Mucosa of stomach (tissue), 1 donor: ENCODE measurements around the gene UBR1.

Source experiments
- H3K27me3 ChIP-seq: one replicate; pipeline ENCODE4 v1.7.0; 2013; ENCODE audit warnings: mild to moderate bottlenecking, low read length; ENCODE audit not compliant: control insufficient read depth, insufficient read depth
- H3K36me3 ChIP-seq: one replicate; pipeline ENCODE4 v1.7.0; 2013; ENCODE audit warnings: low read length; ENCODE audit not compliant: control insufficient read depth, insufficient read depth
- H3K4me1 ChIP-seq: one replicate; pipeline ENCODE4 v1.7.0; 2013; ENCODE audit warnings: mild to moderate bottlenecking, low read length; ENCODE audit not compliant: control insufficient read depth, insufficient read depth
- H3K4me3 ChIP-seq: one replicate; pipeline ENCODE4 v1.7.0; 2013; ENCODE audit warnings: low read length
- H3K9ac ChIP-seq: one replicate; pipeline ENCODE4 v1.7.0; 2013; ENCODE audit warnings: mild to moderate bottlenecking, low read length, moderate library complexity
- H3K9me3 ChIP-seq: one replicate; pipeline ENCODE4 v1.7.0; 2013; ENCODE audit warnings: mild to moderate bottlenecking, low read length, moderate library complexity; ENCODE audit not compliant: control insufficient read depth
- donor health status: Pancreatic carcinoma.

The UBR1 gene

GRCh38 chr15:43104426-43104825 lies 1.4 kb downstream of the UBR1 start:
- no peaks in the 10 kb centered on the region for H3K9me3 ChIP-seq
- no peaks in the 10 kb centered on the region for H3K27me3 ChIP-seq
- peaks cover 12% of the 10 kb centered on the region for H3K4me1 ChIP-seq
- H3K36me3 ChIP-seq: peaks cover 9% of the 10 kb centered on the region
- no peak overlapping the region for H3K4me3 ChIP-seq
- H3K9ac ChIP-seq: no peak overlapping the region

GRCh38 chr15:43103907-43104306 lies 1.9 kb downstream of the UBR1 start:
- Histone ChIP-seq H3K4me1 (peaks cover 12% of the 10 kb centered on the region), H3K36me3 (peaks cover 9% of the 10 kb centered on the region)

DNA sequence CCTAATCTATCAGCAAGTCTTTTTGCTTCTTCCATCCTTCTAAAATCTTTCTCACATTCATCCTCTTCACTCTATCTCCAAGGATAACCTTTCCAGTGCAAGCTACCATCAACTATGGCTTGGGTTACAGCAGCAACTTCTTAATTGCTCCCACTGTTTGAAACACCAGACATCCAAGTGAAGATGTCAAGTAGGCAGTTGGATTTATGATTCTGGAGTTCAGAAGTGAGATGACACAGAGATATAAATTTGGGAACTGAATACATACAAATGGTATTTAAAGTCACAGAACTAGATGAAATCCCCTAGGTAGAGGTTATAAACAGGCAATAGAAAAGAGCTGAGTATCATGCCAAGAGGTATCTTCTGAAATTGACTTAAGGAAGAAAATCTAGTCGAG lies 3.7 kb downstream of the UBR1 start:
- Histone ChIP-seq H3K36me3 (peaks cover 9% of the 10 kb centered on the region), H3K9me3 (no peaks in the 10 kb centered on the region), H3K27me3 (no peaks in the 10 kb centered on the region), H3K4me1 (peaks cover 12% of the 10 kb centered on the region), H3K9ac (no peak overlapping the region), H3K4me3 (no peak overlapping the region)

More at GRCh38 chr15:43103907-43104306, 1.9 kb downstream of the UBR1 start:
- Histone ChIP-seq H3K4me3 (no peak overlapping the region), H3K9ac (no peak overlapping the region), H3K27me3 (no peaks in the 10 kb centered on the region), H3K9me3 (no peaks in the 10 kb centered on the region)

GRCh38 chr15:43100971-43101370 lies 4.9 kb downstream of the UBR1 start:
- Histone ChIP-seq H3K9ac (no peak overlapping the region), H3K4me1 (peaks cover 13% of the 10 kb centered on the region), H3K36me3 (peaks cover 9% of the 10 kb centered on the region), H3K9me3 (no peaks in the 10 kb centered on the region), H3K4me3 (no peak overlapping the region), H3K27me3 (no peaks in the 10 kb centered on the region)

DNA sequence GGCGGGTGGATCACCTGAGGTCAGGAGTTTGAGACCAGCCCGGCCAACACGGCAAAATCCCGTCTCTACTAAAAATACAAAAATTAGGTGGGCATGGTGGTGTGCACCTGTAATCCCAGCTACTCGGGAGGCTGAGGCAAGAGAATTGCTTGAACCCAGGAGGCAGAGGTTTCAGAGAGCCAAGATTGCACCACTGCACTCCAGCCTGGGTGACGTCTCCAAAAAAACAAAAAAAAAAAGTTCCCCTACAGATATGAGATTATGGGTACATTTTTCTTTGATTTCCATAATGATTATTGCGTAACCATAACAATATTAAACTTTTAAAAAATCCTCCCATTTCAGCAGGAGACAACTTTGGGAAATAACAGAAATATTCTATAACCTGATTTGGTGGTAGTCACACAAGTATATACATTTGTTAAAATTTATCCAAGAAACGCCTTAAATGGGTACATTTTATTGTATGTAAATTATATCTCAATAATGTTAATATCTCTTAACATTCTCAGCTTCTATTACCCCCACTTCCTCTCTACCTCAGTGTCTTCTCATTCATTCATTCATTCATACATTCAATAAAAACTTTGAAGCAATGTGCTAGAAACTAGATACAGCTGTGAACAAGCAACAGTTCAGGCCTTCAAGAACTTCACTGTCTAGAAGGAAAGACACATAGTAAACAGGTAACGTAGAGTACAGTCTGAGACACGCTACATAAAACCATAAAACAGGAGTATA lies 6.6 kb downstream of the UBR1 start:
- H3K36me3 ChIP-seq: peaks cover 9% of the 10 kb centered on the region
- peaks cover 23% of the 10 kb centered on the region for H3K4me1 ChIP-seq
- H3K9ac ChIP-seq: no peak overlapping the region
- H3K9me3 ChIP-seq: no peaks in the 10 kb centered on the region
- H3K4me3 ChIP-seq: no peak overlapping the region
- no peaks in the 10 kb centered on the region for H3K27me3 ChIP-seq

- Histone ChIP-seq H3K4me3 (no peak overlapping the region), H3K36me3 (peaks cover 9% of the 10 kb centered on the region), H3K27me3 (no peaks in the 10 kb centered on the region), H3K4me1 (peaks cover 16% of the 10 kb centered on the region), H3K9ac (no peak overlapping the region), H3K9me3 (no peaks in the 10 kb centered on the region)
These were observed 9.4 kb downstream of the UBR1 start for GRCh38 chr15:43096411-43096810.

- H3K36me3 ChIP-seq: peaks cover 9% of the 10 kb centered on the region
- no peaks in the 10 kb centered on the region for H3K27me3 ChIP-seq
- H3K9me3 ChIP-seq: no peaks in the 10 kb centered on the region
These were observed 10.0 kb downstream of the UBR1 start for GRCh38 chr15:43095708-43096347.

GRCh38 chr15:43095243-43095642 lies 10.6 kb downstream of the UBR1 start:
- Histone ChIP-seq H3K4me3 (no peak overlapping the region), H3K9ac (no peak overlapping the region), H3K9me3 (no peaks in the 10 kb centered on the region), H3K4me1 (peaks cover 16% of the 10 kb centered on the region), H3K36me3 (peaks cover 4% of the 10 kb centered on the region), H3K27me3 (no peaks in the 10 kb centered on the region)

More at GRCh38 chr15:43095708-43096347, 10.0 kb downstream of the UBR1 start:
- no peak overlapping the region for H3K9ac ChIP-seq
- H3K4me3 ChIP-seq: no peak overlapping the region
- peaks cover 16% of the 10 kb centered on the region for H3K4me1 ChIP-seq

DNA sequence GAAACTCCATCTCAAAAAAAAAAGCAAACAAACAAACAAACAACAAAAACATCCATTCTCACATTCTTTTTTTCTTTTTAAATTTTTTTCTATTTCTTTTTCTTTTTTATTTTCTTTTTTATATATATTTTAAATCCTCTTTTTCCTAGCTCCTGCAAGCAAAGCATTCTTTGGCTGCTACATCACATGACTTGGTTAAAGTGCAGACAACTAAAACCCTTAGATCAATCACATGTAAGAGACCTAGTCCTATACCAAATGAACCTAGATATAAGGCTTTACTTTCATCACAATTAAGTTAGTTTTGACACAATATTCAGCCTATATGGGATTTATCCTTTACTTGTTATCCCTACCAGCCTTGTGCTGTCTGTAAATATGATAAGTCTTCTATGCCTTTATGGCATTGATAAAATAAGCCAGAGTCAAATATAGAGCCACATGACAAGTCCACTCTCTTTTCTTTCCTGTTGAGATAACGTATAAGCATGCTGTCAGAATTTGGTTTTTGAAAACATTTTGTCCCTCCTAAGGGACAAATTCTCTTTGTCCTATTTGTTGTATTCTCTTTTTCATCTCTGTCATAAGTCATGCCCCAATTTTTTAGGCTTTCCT lies 11.3 kb downstream of the UBR1 start:
- Histone ChIP-seq H3K9ac (no peak overlapping the region), H3K9me3 (no peaks in the 10 kb centered on the region), H3K36me3 (no peaks in the 10 kb centered on the region), H3K27me3 (no peaks in the 10 kb centered on the region), H3K4me1 (peaks cover 16% of the 10 kb centered on the region), H3K4me3 (no peak overlapping the region)

- no peak overlapping the region for H3K9ac ChIP-seq
- H3K4me3 ChIP-seq: no peak overlapping the region
- H3K4me1 ChIP-seq: peaks cover 16% of the 10 kb centered on the region
These were observed 12.8 kb downstream of the UBR1 start for GRCh38 chr15:43093026-43093425.

GRCh38 chr15:43091859-43092258 lies 14.0 kb downstream of the UBR1 start:
- Histone ChIP-seq H3K27me3 (no peaks in the 10 kb centered on the region), H3K4me1 (peaks cover 16% of the 10 kb centered on the region), H3K36me3 (no peaks in the 10 kb centered on the region), H3K9ac (no peak overlapping the region), H3K4me3 (no peak overlapping the region), H3K9me3 (no peaks in the 10 kb centered on the region)

More at GRCh38 chr15:43093026-43093425, 12.8 kb downstream of the UBR1 start:
- no peaks in the 10 kb centered on the region for H3K9me3 ChIP-seq
- H3K27me3 ChIP-seq: no peaks in the 10 kb centered on the region
- no peaks in the 10 kb centered on the region for H3K36me3 ChIP-seq

DNA sequence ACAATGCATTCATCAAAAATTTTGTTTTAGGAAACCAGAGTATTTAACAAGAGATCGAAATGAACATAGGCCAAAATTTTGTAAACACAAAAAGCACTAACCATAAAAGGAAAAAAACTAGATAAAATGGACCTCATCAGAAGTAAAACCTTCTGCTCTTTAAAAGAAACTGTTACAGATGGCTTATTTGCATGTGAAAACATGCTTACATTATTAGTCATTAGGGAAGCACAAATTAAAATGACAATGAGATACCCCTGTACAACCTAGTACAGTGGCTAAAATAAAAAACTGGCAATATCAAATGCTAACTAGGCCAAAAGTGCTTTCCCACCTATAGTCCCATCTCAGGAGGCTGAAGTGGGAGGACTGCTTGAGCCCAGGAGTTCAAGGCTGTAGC lies 19.3 kb downstream of the UBR1 start:
- H3K36me3 ChIP-seq: no peaks in the 10 kb centered on the region

More for the DNA sequence above, 19.3 kb downstream of the UBR1 start:
- no peaks in the 10 kb centered on the region for H3K27me3 ChIP-seq
- no peaks in the 10 kb centered on the region for H3K9me3 ChIP-seq
- H3K4me1 ChIP-seq: no peaks in the 10 kb centered on the region
- H3K9ac ChIP-seq: no peak overlapping the region
- H3K4me3 ChIP-seq: no peak overlapping the region
